WERI-Rb-1 (cell line): ENCODE results near the gene SPAG9.

ENCODE experiments used
- DNase-seq: peaks from one replicate; pipeline ENCODE4 v3.0.0-alpha.2; 2020
- H3K27ac ChIP-seq: fragments of 250-450 bp; sonication (Bioruptor Pico); 2 replicates; pipeline ENCODE4 v1.5.1; 2020; ENCODE audit warnings: mild to moderate bottlenecking, moderate library complexity
- H3K27me3 ChIP-seq: fragments of 250-450 bp; sonication (Bioruptor Pico); 2 replicates; pipeline ENCODE4 v1.5.1; 2021; ENCODE audit warnings: mild to moderate bottlenecking, low read depth, moderate library complexity; ENCODE audit not compliant: insufficient read depth, severe bottlenecking
- H3K36me3 ChIP-seq: fragments of 250-450 bp; sonication (Bioruptor Pico); 2 replicates; pipeline ENCODE4 v1.5.1; 2020; ENCODE audit warnings: mild to moderate bottlenecking, moderate library complexity
- H3K4me3 ChIP-seq: 2 replicates; pipeline ENCODE4 v1.5.1; 2011; ENCODE audit warnings: low read depth, mild to moderate bottlenecking, control low read depth, low read length
- H3K9me3 ChIP-seq: fragments of 250-450 bp; sonication (Bioruptor Pico); 2 replicates; pipeline ENCODE4 v1.5.1; 2021; ENCODE audit warnings: mild to moderate bottlenecking, moderate library complexity; ENCODE audit not compliant: severe bottlenecking
- CTCF ChIP-seq: IDR thresholded peaks from 2 replicates; pipeline ENCODE4 v1.5.1; 2011; ENCODE audit warnings: low read depth, mild to moderate bottlenecking, control low read depth, inconsistent platforms, low read length

The SPAG9 gene

GRCh38 chr17:51154176-51154575 lies 33.5 kb upstream of the SPAG9 start:
- no peaks in the 10 kb centered on the region for H3K9me3 ChIP-seq
- H3K27me3 ChIP-seq, result no peaks in the 10 kb centered on the region
- peak overlapping the region; percentile 89 for H3K27ac ChIP-seq
- H3K36me3 ChIP-seq, result peaks cover 45% of the 10 kb centered on the region
- DNase-seq, result no peak
- TF ChIP-seq CTCF, result no peak
- H3K4me3 ChIP-seq, result peak overlapping the region; percentile 63

GRCh38 chr17:51153210-51154072 lies 32.8 kb upstream of the SPAG9 start, which contains the start of gene NME1:
TSS of gene NME1 (plus strand) at chr17:51153559. CDS start at chr17:51155655, 2,096 bp downstream.
- peak; percentile 94 for TF ChIP-seq CTCF
- Histone ChIP-seq H3K27me3 (no peaks in the 10 kb centered on the region), H3K4me3 (peak within 1 kb of the TSS; percentile 63), H3K9me3 (no peaks in the 10 kb centered on the region), H3K27ac (peak within 1 kb of the TSS; percentile 89), H3K36me3 (peaks cover 38% of the 10 kb centered on the region)
- DNase-seq, result peak; percentile 99

- no peak for DNase-seq
- peak overlapping the region; percentile 63 for H3K4me3 ChIP-seq
- H3K27me3 ChIP-seq, result no peaks in the 10 kb centered on the region
Measured at GRCh38 chr17:51152766-51153209, 32.1 kb upstream of the SPAG9 start.

GRCh38 chr17:51150932-51151331 lies 30.3 kb upstream of the SPAG9 start:
- H3K27me3 ChIP-seq, result no peaks in the 10 kb centered on the region
- no peak for TF ChIP-seq CTCF
- H3K27ac ChIP-seq, result no peak overlapping the region
- H3K9me3 ChIP-seq, result no peaks in the 10 kb centered on the region
- peaks cover 13% of the 10 kb centered on the region for H3K36me3 ChIP-seq
- no peak overlapping the region for H3K4me3 ChIP-seq
- no peak for DNase-seq

More at GRCh38 chr17:51152766-51153209, 32.1 kb upstream of the SPAG9 start:
- H3K27ac ChIP-seq, result peak overlapping the region; percentile 81
- H3K36me3 ChIP-seq, result peaks cover 31% of the 10 kb centered on the region
- TF ChIP-seq CTCF, result no peak
- H3K9me3 ChIP-seq, result no peaks in the 10 kb centered on the region

- H3K4me3 ChIP-seq, result no peak overlapping the region
- no peak for DNase-seq
- TF ChIP-seq CTCF, result no peak
Measured at GRCh38 chr17:51149163-51149562, 28.5 kb upstream of the SPAG9 start.

More at GRCh38 chr17:51149163-51149562, 28.5 kb upstream of the SPAG9 start:
- peaks cover 4% of the 10 kb centered on the region for H3K36me3 ChIP-seq
- no peaks in the 10 kb centered on the region for H3K27me3 ChIP-seq
- no peak overlapping the region for H3K27ac ChIP-seq
- no peaks in the 10 kb centered on the region for H3K9me3 ChIP-seq
